ENCODE measurements around the gene HABP4. TPM values are rescaled to one million over a fixed set of nuclear protein-coding genes. Genes with fewer than 3 reads are reported as not detected.

HABP4 gene
- total RNA-seq, 1 donor from 2014 or later: 41.2 TPM

DNA sequence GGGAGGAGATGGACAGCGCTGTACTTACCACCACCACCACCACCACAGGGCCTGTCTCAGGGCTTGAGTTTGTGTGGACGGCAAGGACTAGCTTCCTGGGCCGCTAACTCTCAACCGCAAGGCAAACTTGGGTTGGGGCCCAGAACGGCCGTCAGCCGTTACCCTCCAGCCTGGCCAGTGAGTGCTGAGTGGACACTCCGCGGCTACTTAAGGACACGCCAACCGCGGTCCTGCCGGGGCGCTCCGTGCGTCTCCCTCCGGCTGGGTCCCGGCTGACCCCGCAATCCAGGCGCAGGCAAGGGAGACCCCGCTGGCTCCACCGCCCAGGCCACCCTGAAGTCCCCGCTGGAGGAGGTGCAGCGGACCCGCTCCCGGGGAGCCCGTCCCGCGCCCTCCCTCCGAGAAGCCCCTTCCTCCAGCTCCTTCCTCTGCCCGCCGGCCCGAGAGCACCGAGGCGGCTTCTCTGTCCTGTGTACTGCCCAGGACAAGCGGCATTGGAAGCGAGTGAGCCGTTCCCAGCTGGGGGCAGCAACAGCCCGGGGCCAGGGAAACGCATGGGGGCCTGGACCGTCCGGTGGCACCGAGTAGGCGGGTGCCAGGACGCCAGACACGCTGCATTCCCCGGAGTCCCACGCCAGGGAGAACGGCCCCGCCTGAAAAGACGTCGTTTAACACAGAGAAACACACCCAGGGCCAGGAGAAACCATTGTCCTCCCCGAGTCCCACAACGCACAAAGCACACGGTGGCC lies 46.6 kb downstream of the HABP4 start:
- TF ChIP-seq, protein P1, sequence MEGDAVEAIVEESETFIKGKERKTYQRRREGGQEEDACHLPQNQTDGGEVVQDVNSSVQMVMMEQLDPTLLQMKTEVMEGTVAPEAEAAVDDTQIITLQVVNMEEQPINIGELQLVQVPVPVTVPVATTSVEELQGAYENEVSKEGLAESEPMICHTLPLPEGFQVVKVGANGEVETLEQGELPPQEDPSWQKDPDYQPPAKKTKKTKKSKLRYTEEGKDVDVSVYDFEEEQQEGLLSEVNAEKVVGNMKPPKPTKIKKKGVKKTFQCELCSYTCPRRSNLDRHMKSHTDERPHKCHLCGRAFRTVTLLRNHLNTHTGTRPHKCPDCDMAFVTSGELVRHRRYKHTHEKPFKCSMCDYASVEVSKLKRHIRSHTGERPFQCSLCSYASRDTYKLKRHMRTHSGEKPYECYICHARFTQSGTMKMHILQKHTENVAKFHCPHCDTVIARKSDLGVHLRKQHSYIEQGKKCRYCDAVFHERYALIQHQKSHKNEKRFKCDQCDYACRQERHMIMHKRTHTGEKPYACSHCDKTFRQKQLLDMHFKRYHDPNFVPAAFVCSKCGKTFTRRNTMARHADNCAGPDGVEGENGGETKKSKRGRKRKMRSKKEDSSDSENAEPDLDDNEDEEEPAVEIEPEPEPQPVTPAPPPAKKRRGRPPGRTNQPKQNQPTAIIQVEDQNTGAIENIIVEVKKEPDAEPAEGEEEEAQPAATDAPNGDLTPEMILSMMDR (conservative IDR thresholded peaks at IDR 0.05; ENCODE audit: low read depth, low read length): no peak
- no peak overlapping the region for H3K4me3 ChIP-seq (ENCODE audit: low read depth, low read length)
- no peak for DNase-seq (ENCODE audit: low read depth)

DNA sequence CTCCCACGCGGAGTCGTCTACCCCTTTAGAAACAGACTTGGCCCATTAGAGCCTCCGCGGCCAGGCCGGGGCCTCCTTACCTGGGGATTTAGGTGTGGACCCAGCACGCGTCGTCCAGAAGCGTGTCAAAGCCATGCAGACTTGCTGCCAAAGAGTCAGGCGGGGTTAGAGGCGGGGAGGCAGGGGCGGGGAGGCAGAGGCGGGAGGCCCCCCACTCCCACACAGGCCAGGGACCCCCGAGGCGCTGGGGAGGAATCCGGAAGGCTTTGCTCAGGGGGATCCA lies 47.1 kb downstream of the HABP4 start:
- TF ChIP-seq, protein P1 (conservative IDR thresholded peaks at IDR 0.05; ENCODE audit: low read depth, low read length): no peak
- DNase-seq (ENCODE audit: low read depth): no peak
- no peak overlapping the region for H3K4me3 ChIP-seq (ENCODE audit: low read depth, low read length)

DNA sequence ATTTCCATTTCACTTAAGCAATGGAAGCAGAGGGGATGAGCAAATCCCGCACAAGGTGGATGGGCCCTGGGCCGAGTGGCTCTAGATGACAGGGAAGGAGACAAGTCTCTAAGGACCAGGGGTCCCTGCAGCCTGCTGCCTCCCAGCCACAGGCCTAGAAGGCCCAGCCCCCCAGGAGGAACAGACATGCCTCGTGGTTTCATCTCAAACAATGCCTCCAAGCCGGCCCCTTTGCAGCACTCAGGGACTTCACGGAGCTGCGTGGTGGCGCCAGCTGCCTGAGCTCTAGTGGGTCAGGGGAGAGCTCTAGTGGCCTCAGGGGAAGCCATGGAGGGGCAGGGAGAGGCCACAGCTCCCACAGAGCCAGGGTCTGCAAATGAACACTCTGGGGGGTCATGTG lies 48.8 kb downstream of the HABP4 start:
- TF ChIP-seq, protein P1 (conservative IDR thresholded peaks at IDR 0.05; ENCODE audit: low read depth, low read length): no peak
- H3K4me3 ChIP-seq (ENCODE audit: low read depth, low read length): no peak overlapping the region
- DNase-seq (ENCODE audit: low read depth): no peak

DNA sequence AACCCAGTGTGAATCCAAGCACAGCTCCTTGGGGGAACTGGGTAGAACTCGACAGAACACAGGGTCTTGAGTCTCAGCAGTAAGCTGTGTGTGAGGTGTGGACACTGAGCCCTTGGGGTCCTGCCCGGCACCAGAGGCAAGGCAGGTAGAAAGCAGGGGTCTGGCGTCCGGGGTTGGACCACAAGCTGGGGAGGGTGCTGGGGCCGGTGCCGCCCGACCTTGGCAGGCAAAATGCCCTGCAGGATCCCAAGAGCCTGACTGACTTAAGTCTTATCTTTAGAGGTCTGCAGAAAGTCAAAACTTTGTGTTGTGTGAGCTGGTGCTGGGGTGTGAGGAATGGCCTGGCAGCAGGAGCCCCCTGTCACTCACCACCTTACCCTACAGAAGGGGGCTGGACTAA lies 49.3 kb downstream of the HABP4 start:
- TF ChIP-seq, protein P1 (conservative IDR thresholded peaks at IDR 0.05; ENCODE audit: low read depth, low read length): no peak
- no peak overlapping the region for H3K4me3 ChIP-seq (ENCODE audit: low read depth, low read length)
- DNase-seq (ENCODE audit: low read depth): no peak

GRCh38 chr9:96500696-96501632 lies 51.0 kb downstream of the HABP4 start:
- H3K4me3 ChIP-seq (ENCODE audit: low read depth, low read length): no peak overlapping the region
- no peak for DNase-seq (ENCODE audit: low read depth)
- TF ChIP-seq, protein P1 (conservative IDR thresholded peaks at IDR 0.05; ENCODE audit: low read depth, low read length): no peak

DNA sequence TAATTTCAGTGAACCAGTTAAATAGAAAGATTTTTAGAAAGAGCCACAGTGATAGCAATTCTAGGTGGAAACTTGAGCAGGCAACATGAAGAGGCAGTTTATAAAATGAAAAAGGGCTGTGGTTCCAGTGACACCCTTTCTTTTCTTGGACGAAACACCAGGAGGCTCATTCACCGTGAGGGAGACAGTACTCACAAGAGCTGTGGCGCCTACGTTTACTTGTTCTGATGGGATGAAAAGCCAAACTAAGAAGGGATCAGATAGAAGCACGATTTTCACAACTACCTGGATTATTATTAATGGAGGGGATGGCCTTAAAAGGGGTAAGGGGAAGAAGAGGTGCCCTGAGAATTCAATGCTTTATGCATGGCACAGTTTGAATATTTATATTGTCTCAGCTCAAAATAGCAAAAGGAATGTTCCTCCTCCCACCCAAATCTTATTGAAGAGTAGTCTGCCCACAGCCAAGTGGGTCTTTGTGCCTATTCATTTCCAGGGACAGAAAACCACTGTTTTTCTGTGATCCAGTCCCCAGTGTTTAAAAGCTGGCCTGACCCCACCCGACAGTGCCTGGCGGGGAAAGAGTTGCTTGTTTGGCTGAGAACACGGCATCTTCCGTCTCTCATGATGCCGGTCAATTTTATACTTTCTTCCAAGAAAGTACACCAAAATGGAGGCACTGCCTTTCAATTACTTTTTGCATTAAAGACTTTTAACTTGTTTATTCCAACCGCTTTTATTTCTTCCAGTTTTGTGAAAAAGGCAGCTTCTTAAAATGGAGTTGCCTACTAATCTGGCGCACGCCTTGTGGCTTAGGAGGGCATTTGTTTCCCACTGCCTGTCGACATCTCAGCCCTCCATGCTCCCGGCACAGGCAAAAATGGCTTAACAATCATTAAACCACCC lies 51.9 kb downstream of the HABP4 start:
- no peak for DNase-seq (ENCODE audit: low read depth)
- TF ChIP-seq, protein P1 (conservative IDR thresholded peaks at IDR 0.05; ENCODE audit: low read depth, low read length): no peak
- no peak overlapping the region for H3K4me3 ChIP-seq (ENCODE audit: low read depth, low read length)
